ENCODE results near the gene MPPED2.

MPPED2 gene

DNA sequence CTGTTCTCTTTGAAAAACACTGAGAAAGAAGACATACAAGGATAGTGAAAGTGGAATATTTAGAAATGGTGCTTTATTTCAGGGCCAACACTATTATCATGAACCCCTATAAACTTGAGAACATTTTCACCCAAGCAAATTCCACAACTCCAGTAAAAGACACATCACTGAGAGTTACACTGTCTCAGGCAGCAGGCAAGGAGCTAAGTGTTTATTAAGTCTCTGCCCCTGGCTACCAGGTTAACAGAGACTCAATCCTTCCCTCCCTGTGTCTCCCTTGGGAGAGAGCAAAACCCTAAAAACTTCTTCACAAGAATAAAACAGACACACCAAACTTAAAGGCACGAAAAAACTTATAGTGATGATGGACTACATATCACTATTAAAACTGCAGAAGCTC, 18.5 kb downstream of the MPPED2 start:
- TF ChIP-seq TCF12 (IDR thresholded peaks at IDR 0.05; ENCODE audit: low read depth) (no peak), CREB1 (IDR thresholded peaks at IDR 0.05; ENCODE audit: low read depth) (no peak), EP300 (IDR thresholded peaks at IDR 0.05; ENCODE audit: borderline replicate concordance) (no peak), EGR1 (IDR thresholded peaks at IDR 0.05) (no peak), CEBPB (IDR thresholded peaks at IDR 0.05) (no peak), NFIC (IDR thresholded peaks at IDR 0.05) (no peak), RAD21 (IDR thresholded peaks at IDR 0.05; ENCODE audit: low read depth) (no peak), YY1 (IDR thresholded peaks at IDR 0.05; ENCODE audit: low read depth) (no peak), TAF1 (IDR thresholded peaks at IDR 0.05; ENCODE audit: low read depth) (no peak), ZBTB7A (IDR thresholded peaks at IDR 0.05; ENCODE audit: low read depth) (no peak)
- TF ChIP-seq, protein P1, sequence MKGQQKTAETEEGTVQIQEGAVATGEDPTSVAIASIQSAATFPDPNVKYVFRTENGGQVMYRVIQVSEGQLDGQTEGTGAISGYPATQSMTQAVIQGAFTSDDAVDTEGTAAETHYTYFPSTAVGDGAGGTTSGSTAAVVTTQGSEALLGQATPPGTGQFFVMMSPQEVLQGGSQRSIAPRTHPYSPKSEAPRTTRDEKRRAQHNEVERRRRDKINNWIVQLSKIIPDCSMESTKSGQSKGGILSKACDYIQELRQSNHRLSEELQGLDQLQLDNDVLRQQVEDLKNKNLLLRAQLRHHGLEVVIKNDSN (IDR thresholded peaks at IDR 0.05), result no peak
- TF ChIP-seq, protein P2, sequence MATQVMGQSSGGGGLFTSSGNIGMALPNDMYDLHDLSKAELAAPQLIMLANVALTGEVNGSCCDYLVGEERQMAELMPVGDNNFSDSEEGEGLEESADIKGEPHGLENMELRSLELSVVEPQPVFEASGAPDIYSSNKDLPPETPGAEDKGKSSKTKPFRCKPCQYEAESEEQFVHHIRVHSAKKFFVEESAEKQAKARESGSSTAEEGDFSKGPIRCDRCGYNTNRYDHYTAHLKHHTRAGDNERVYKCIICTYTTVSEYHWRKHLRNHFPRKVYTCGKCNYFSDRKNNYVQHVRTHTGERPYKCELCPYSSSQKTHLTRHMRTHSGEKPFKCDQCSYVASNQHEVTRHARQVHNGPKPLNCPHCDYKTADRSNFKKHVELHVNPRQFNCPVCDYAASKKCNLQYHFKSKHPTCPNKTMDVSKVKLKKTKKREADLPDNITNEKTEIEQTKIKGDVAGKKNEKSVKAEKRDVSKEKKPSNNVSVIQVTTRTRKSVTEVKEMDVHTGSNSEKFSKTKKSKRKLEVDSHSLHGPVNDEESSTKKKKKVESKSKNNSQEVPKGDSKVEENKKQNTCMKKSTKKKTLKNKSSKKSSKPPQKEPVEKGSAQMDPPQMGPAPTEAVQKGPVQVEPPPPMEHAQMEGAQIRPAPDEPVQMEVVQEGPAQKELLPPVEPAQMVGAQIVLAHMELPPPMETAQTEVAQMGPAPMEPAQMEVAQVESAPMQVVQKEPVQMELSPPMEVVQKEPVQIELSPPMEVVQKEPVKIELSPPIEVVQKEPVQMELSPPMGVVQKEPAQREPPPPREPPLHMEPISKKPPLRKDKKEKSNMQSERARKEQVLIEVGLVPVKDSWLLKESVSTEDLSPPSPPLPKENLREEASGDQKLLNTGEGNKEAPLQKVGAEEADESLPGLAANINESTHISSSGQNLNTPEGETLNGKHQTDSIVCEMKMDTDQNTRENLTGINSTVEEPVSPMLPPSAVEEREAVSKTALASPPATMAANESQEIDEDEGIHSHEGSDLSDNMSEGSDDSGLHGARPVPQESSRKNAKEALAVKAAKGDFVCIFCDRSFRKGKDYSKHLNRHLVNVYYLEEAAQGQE (IDR thresholded peaks at IDR 0.05; ENCODE audit: low read depth), result no peak

DNA sequence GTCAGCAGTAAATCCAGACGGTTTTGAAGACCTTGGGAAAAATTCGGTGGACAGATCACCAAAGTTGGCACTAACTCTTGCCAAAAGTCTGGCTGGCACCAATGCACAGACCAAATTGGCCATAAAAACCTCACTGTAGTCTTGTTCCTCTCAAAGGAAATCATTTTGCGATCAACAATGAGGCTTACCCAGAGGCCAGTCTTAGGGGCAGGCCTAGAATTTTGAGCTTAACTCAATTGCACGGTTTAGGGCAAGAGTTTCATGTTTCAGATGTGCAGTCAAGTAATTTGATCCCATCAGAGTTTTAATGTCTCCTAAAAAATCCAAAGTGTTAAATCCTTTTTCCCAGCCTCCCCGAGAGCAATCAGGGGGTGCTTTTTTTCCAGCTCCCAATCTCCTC, 19.0 kb downstream of the MPPED2 start:
- TF ChIP-seq FOXM1 (IDR thresholded peaks at IDR 0.05; ENCODE audit: borderline replicate concordance, low read depth) (peak; percentile 60; the same call in 1 of the 2 replicates), CREB1 (IDR thresholded peaks at IDR 0.05; ENCODE audit: low read depth) (no peak), TCF12 (IDR thresholded peaks at IDR 0.05; ENCODE audit: low read depth) (peak; percentile 55), TAF1 (IDR thresholded peaks at IDR 0.05; ENCODE audit: low read depth) (no peak), RAD21 (IDR thresholded peaks at IDR 0.05; ENCODE audit: low read depth) (no peak), EP300 (IDR thresholded peaks at IDR 0.05; ENCODE audit: borderline replicate concordance) (no peak; the same call in 1 of the 2 replicates), YY1 (IDR thresholded peaks at IDR 0.05; ENCODE audit: low read depth) (no peak), EGR1 (IDR thresholded peaks at IDR 0.05) (no peak), NFIC (IDR thresholded peaks at IDR 0.05) (peak; percentile 63; the same call in 1 of the 2 replicates)
- TF ChIP-seq, protein P1 (IDR thresholded peaks at IDR 0.05), result no peak
- TF ChIP-seq, protein P3, sequence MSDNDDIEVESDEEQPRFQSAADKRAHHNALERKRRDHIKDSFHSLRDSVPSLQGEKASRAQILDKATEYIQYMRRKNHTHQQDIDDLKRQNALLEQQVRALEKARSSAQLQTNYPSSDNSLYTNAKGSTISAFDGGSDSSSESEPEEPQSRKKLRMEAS (IDR thresholded peaks at IDR 0.05), result no peak
- TF ChIP-seq, protein P2 (IDR thresholded peaks at IDR 0.05; ENCODE audit: low read depth), result no peak

DNA sequence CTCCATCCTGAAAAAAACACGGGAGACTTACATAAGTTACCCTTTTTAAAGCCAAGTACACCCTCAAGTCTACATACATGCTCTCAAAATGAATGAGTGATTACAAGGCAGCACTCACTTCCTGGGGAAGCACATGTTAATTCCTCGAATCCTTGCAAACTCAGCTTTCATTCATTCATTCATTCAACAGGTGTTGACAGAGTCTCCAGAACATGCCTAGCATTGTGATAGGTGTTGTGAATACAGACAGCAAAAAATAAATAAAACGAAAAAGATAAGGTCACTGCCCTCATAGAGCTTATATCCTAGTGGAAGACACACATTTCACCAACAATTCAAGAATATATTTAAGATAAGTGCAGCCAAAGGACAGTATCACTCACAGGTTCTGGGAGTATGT, 19.7 kb downstream of the MPPED2 start:
- TF ChIP-seq EGR1 (IDR thresholded peaks at IDR 0.05), result no peak

DNA sequence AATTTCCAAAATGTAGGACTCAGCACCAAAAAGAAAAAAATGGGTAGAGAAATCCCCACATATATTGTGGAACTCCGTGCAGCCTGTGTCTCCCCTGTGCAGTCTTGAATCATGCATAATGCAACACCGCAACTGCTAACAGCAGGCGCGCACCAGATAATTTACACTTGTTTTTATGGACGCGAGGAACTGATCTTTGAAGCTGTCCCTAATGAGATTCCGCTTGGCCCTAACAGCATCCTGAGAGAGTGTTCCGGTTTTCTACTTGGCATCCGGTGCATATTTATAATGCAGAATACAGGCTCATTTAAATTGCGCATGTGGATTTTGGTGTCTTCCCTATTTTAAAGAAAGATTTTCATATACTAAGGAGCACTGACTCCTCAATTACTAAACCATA, 21.1 kb downstream of the MPPED2 start:
- TF ChIP-seq TEAD4 (IDR thresholded peaks at IDR 0.05) (no peak), CEBPB (IDR thresholded peaks at IDR 0.05) (no peak), YY1 (IDR thresholded peaks at IDR 0.05; ENCODE audit: low read depth) (no peak), TCF12 (IDR thresholded peaks at IDR 0.05; ENCODE audit: low read depth) (no peak), EP300 (IDR thresholded peaks at IDR 0.05; ENCODE audit: borderline replicate concordance) (no peak), ZBTB7A (IDR thresholded peaks at IDR 0.05; ENCODE audit: low read depth) (no peak), CREB1 (IDR thresholded peaks at IDR 0.05; ENCODE audit: low read depth) (no peak), TAF1 (IDR thresholded peaks at IDR 0.05; ENCODE audit: low read depth) (no peak), EGR1 (IDR thresholded peaks at IDR 0.05) (no peak), FOXM1 (IDR thresholded peaks at IDR 0.05; ENCODE audit: borderline replicate concordance, low read depth) (no peak), NFIC (IDR thresholded peaks at IDR 0.05) (no peak), RAD21 (IDR thresholded peaks at IDR 0.05; ENCODE audit: low read depth) (no peak)
- TF ChIP-seq, protein P1 (IDR thresholded peaks at IDR 0.05), result no peak
- TF ChIP-seq, protein P3 (IDR thresholded peaks at IDR 0.05), result no peak
- TF ChIP-seq, protein P2 (IDR thresholded peaks at IDR 0.05; ENCODE audit: low read depth), result no peak

All from Ishikawa (cell line).